GM12878 (cell line): ENCODE data around the gene PDCL3. TPM values are rescaled to one million over a fixed set of nuclear protein-coding genes. Genes with fewer than 3 reads are reported as not detected.

Experiments
- ATAC-seq: fragments of 200-7000 bp; cut with Tn5 transposase; 3 replicates; pipeline ENCODE4 v1.9.1; 2020; ENCODE audit warnings: mild to moderate bottlenecking, moderate library complexity
- BruUV-seq: library from RNA; stranded (reverse); fragments of 400-500 nt; replicated peaks from 2 replicates; lab custom pipeline; 2021; lab: Mats Ljungman, UMichigan
- CTCF ChIA-PET: fragments of 300-600 bp; sonication (Branson Sonifier 250); formaldehyde crosslinking; extraction: SDS; loops from one replicate; lab custom pipeline; 2021; ENCODE audit warnings: inconsistent platforms; lab: Yijun Ruan, JAX
- POLR2A ChIA-PET: fragments of 350-600 bp; formaldehyde crosslinking; extraction: SDS; loops from one replicate; lab custom pipeline; 2021; ENCODE audit warnings: inconsistent platforms; lab: Charles Lee
- RAD21 ChIA-PET: fragments of 300-600 bp; sonication (Branson Sonifier 250); formaldehyde crosslinking; loops from one replicate; lab custom pipeline; 2023; ENCODE audit warnings: antibody characterized with exemption; ENCODE audit not compliant: unreplicated experiment; lab: Charles Lee
- SMC1A ChIA-PET: fragments of 300-600 bp; sonication (Branson Sonifier 250); formaldehyde crosslinking; loops from one replicate; lab custom pipeline; 2023; ENCODE audit not compliant: unreplicated experiment, uncharacterized antibody; lab: Charles Lee
- DNase-seq: peaks from one replicate; pipeline ENCODE4 v3.0.0-alpha.2; 2011; ENCODE audit warnings: low read depth, low spot score
- FAIRE-seq: peaks from 3 replicates; lab custom pipeline; 2011; peaks lifted over from hg19 to GRCh38; lab: Jason Lieb, UNC
- H2AFZ ChIP-seq: 2 replicates; pipeline ENCODE4 v1.6.0; 2011; ENCODE audit warnings: low read depth, low read length, control low read depth; ENCODE audit not compliant: control insufficient read depth
- H3K27ac ChIP-seq: 2 replicates; pipeline ENCODE4 v1.5.1; 2011; ENCODE audit warnings: control low read depth; ENCODE audit not compliant: control insufficient read depth, insufficient read depth
- H3K27me3 ChIP-seq, 2 experiments: replicated peaks in 1 of 2; 2 replicates each; pipeline versions ENCODE4 v1.6.0 to v1.6.1; 2011; ENCODE audit warnings: low read length in 1 of 2; ENCODE audit not compliant: control insufficient read depth in 2 of 2, insufficient read depth in 2 of 2
- H3K36me3 ChIP-seq, 2 experiments: 2 replicates each; pipeline ENCODE4 v1.5.1; 2011; ENCODE audit warnings: low read length in 1 of 2; ENCODE audit not compliant: control insufficient read depth in 2 of 2, insufficient read depth in 2 of 2
- H3K4me1 ChIP-seq: 2 replicates; pipeline ENCODE4 v1.6.1; 2011; ENCODE audit warnings: mild to moderate bottlenecking, low read length, moderate library complexity, mixed read lengths; ENCODE audit not compliant: control insufficient read depth, insufficient read depth
- H3K4me2 ChIP-seq: 2 replicates; pipeline ENCODE4 v1.6.0; 2011; ENCODE audit warnings: control low read depth; ENCODE audit not compliant: control insufficient read depth, insufficient read depth
- H3K4me3 ChIP-seq: fragments of 200-600 bp; sonication (generic); 2 replicates; pipeline ENCODE4 v1.5.1; 2016
- H3K79me2 ChIP-seq: 2 replicates; pipeline ENCODE4 v1.6.0; 2011; ENCODE audit warnings: low read length; ENCODE audit not compliant: control insufficient read depth, insufficient read depth
- H3K9ac ChIP-seq: 2 replicates; pipeline ENCODE4 v1.8.0; 2011; ENCODE audit warnings: low read length, control low read depth, mixed read lengths; ENCODE audit not compliant: control insufficient read depth, insufficient read depth
- H3K9me3 ChIP-seq: replicated peaks from 3 replicates; pipeline ENCODE4 v1.5.1; 2011; ENCODE audit warnings: mild to moderate bottlenecking, low read length; ENCODE audit not compliant: control insufficient read depth, insufficient read depth
- H4K20me1 ChIP-seq: 2 replicates; pipeline ENCODE4 v1.6.0; 2011; ENCODE audit not compliant: control insufficient read depth, insufficient read depth
- CTCF ChIP-seq, 3 experiments: IDR thresholded peaks in 2 of 3; conservative IDR thresholded peaks in 1 of 3; 2 replicates each; pipeline ENCODE4 v1.5.1; 2011; ENCODE audit warnings: low read depth in 3 of 3, low read length in 3 of 3, mild to moderate bottlenecking in 3 of 3, control low read depth in 2 of 3, moderate library complexity in 2 of 3, inconsistent platforms in 1 of 3, mixed read lengths in 1 of 3; ENCODE audit not compliant: control insufficient read depth in 2 of 3, insufficient read depth in 1 of 3; ENCODE audit errors: extremely low read depth in 1 of 3
- DPF2 ChIP-seq: fragments of 450-650 bp; IDR thresholded peaks from 2 replicates; pipeline ENCODE4 v1.6.1; 2017; ENCODE audit warnings: mild to moderate bottlenecking
- E2F4 ChIP-seq: IDR thresholded peaks from 2 replicates; pipeline ENCODE4 v1.6.1; 2012; ENCODE audit warnings: low read depth, low read length, improper control_type of control experiment
- IKZF1 ChIP-seq: fragments of 450-650 bp; conservative IDR thresholded peaks from 2 replicates; pipeline ENCODE4 v1.6.1; 2017; ENCODE audit warnings: antibody characterized with exemption, mild to moderate bottlenecking
- NFYB ChIP-seq: IDR thresholded peaks from 2 replicates; pipeline ENCODE4 v1.6.1; 2011; ENCODE audit warnings: low read depth, mild to moderate bottlenecking, low read length, improper control_type of control experiment, moderate library complexity; ENCODE audit not compliant: insufficient read depth
- RAD21 ChIP-seq: IDR thresholded peaks from 2 replicates; pipeline ENCODE4 v1.6.1; 2011; ENCODE audit warnings: mild to moderate bottlenecking, low read depth, low read length, moderate library complexity; ENCODE audit not compliant: insufficient read depth
- RAD51 ChIP-seq: fragments of 450-650 bp; IDR thresholded peaks from 2 replicates; pipeline ENCODE4 v1.6.1; 2016; ENCODE audit warnings: moderate library complexity, mild to moderate bottlenecking, inconsistent platforms
- SIX5 ChIP-seq: IDR thresholded peaks from 2 replicates; pipeline ENCODE4 v1.6.1; 2011; ENCODE audit warnings: mild to moderate bottlenecking, low read depth, low read length, moderate library complexity; ENCODE audit not compliant: severe bottlenecking
- SMAD5 ChIP-seq: IDR thresholded peaks from 2 replicates; pipeline ENCODE4 v1.6.1; 2016; ENCODE audit warnings: antibody characterized with exemption, low read depth
- SMC3 ChIP-seq: IDR thresholded peaks from 2 replicates; pipeline ENCODE4 v1.6.1; 2011; ENCODE audit warnings: low read length, improper control_type of control experiment, borderline replicate concordance
- TARDBP ChIP-seq: IDR thresholded peaks from 2 replicates; pipeline ENCODE4 v1.6.1; 2016; ENCODE audit warnings: borderline replicate concordance
- ZBTB4 ChIP-seq: fragments of 450-650 bp; formaldehyde crosslinking; IDR thresholded peaks from 2 replicates; pipeline ENCODE4 v1.4.0; 2022; ENCODE audit warnings: mild to moderate bottlenecking, moderate library complexity
- WGBS: methylation state at CpG from one replicate; pipeline ENCODE4 v1.1.6; 2016; ENCODE audit warnings: low lambda C conversion rate; ENCODE audit not compliant: insufficient replicate concordance, insufficient coverage; ENCODE audit errors: missing lambda C conversion rate; 5-methylcytosine and 5-hydroxymethylcytosine counted together
- in situ Hi-C: fragments of 300-500 bp; cut with MboI; formaldehyde crosslinking; loops from 9 replicates; pipeline ENCODE4 v1.14.3; 2018; ENCODE audit warnings: mixed read lengths
- intact Hi-C: fragments of 100-400 bp; cut with micrococcal nuclease; formaldehyde crosslinking; loops from one replicate; pipeline ENCODE4 v1.14.2; 2022; ENCODE audit not compliant: unreplicated experiment
- polyA plus RNA-seq, 11 experiments: library from polyadenylated mRNA; depleted of rRNA in 4 of 11; unstranded in 6 of 11; stranded (reverse) in 5 of 11; fragments of >200 nt; fragmentation: Nextera tagmentation in 4 of 11; fragmentation: Illumina TruSeq in 1 of 11; extraction: Ambion mirVana in 4 of 11; extraction: Trizol in 1 of 11; gene quantifications; 1 replicate in 1 of 11; 2 replicates in 10 of 11; pipeline versions ENCODE4 v1.2.1 to v1.2.3, GENCODE V29; 2011 to 2016; ENCODE audit warnings: inconsistent platforms in 2 of 11, missing spikeins in 2 of 11, low read depth in 1 of 11
- total RNA-seq, 4 experiments: library from RNA; depleted of rRNA in 3 of 4; stranded (reverse); fragments of >200 nt in 3 of 4; fragmentation: Illumina TruSeq in 1 of 4; extraction: Trizol in 1 of 4; gene quantifications; 2 replicates each; pipeline versions ENCODE4 v1.2.1 to v1.2.3, GENCODE V29; 2013 to 2021

The PDCL3 gene
- total and polyA plus RNA-seq, 10 of the 15 experiments (the other 5 are each of a cell fraction or from before 2014, with no cell fraction given): 22.9 to 111 (median 51.1) TPM

- Histone ChIP-seq H3K4me2 (no peak overlapping the region), H3K27ac (no peak overlapping the region), H3K79me2 (no peaks in the 10 kb centered on the region), H4K20me1 (no peaks in the 10 kb centered on the region), H3K36me3 (no peaks in the 10 kb centered on the region), H3K9ac (no peak overlapping the region), H3K4me1 (no peaks in the 10 kb centered on the region), H3K4me3 (no peak overlapping the region), H2AFZ (no peak overlapping the region), H3K9me3 (no peaks in the 10 kb centered on the region), H3K27me3 (no peaks in the 10 kb centered on the region; a peak in 1 of 4 replicates)
- no peak for DNase-seq
- ATAC-seq: peak; percentile 93
- ChIA-PET CTCF (interaction anchor here (0.8 to 8.1 kb wide), 7 partner anchors 180 to 595 kb away, joined by 3 to 73 read pairs (median 4); no protein-coding TSS in a partner anchor), RAD21 (interaction anchor here (1.2 to 1.7 kb wide), 3 partner anchors 348 to 377 kb away, joined by 3 to 4 read pairs (median 4); no protein-coding TSS in a partner anchor), SMC1A (interaction anchor here (0.5 to 1.6 kb wide), 6 partner anchors 15 to 426 kb away, joined by 3 to 6 read pairs (median 4); no protein-coding TSS in a partner anchor), POLR2A (no interaction called here)
- no TSS peak for BruUV-seq
- in situ Hi-C loops (loop anchor here (5.0 to 10.0 kb wide), 2 partner anchors 372 to 544 kb away; partner anchors contain the start of gene TBC1D8), intact Hi-C loops (no loop called here)
- WGBS: 14% methylated on average over 11 of the region's 13 CpGs
- no peak for FAIRE-seq
- no peak for TF ChIP-seq DPF2
- no peak for TF ChIP-seq TARDBP
- TF ChIP-seq CTCF (IDR thresholded peaks at IDR 0.05 in 2 of 3, conservative IDR thresholded peaks at IDR 0.05 in 1 of 3; ENCODE audit: control insufficient read depth in 2 of 3, extremely low read depth in 1 of 3, insufficient read depth in 1 of 3, low read depth in 3 of 3, low read length in 3 of 3): peak; percentile 63 to 70 (median 69)
- TF ChIP-seq SIX5: no peak
- peak; percentile 75 for TF ChIP-seq SMC3
- no peak for TF ChIP-seq ZBTB4 (CRISPR knock-in tag)
- no peak for TF ChIP-seq RAD51
- TF ChIP-seq NFYB: no peak
- TF ChIP-seq SMAD5: no peak
- no peak for TF ChIP-seq E2F4
- TF ChIP-seq RAD21: peak; percentile 79
- no peak for TF ChIP-seq IKZF1
Observed at GRCh38 chr2:100610381-100610831, 47.6 kb downstream of the PDCL3 start.
